Testis (tissue), 2 donors: ENCODE measurements around the gene MIA3.

Experiments used
- CTCF ChIP-seq, 3 experiments: fragments of 450-650 bp in 2 of 3; fragments of 200-600 bp in 1 of 3; sonication (generic) in 1 of 3; IDR thresholded peaks; one replicate each; pipeline ENCODE4 v1.5.1; 2016 to 2019; ENCODE audit warnings: antibody characterized with exemption in 3 of 3, mild to moderate bottlenecking in 2 of 3, moderate library complexity in 1 of 3
- POLR2A ChIP-seq: fragments of 450-650 bp; IDR thresholded peaks from one replicate; pipeline ENCODE4 v1.6.1; 2017; ENCODE audit warnings: antibody characterized with exemption, mild to moderate bottlenecking, moderate library complexity

DNA sequence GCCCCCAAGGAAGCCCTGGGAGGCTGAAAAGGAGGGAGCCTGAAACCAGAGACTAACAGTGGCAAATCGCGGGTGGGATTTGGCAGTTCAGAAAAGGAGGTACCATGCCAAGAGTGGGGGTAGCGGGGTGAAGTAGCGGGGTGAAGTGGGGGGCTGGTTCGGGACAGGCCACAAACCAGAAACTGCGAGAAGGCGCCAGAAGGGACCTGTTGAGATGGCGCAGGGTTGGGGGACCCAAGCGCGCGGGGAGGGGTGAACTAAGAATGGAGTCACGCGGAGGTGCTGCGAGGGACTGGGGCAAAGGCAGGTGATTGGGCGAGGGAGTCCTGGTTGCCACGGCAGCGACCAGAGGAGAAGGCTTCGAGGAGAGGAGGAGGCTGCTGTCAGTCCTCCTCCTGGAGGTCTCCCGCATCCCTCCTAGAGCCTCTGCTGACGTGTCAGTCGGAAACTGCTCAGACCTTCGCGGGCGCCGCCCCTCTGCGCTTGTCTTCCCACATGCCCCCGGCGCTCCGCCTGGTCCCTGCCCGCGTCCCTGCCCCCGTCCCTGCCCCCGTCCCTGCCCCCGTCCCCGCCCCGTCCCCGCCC lies 438 bp upstream of the MIA3 start:
- no peak for TF ChIP-seq POLR2A
- TF ChIP-seq CTCF (IDR thresholded peaks at IDR 0.05): no peak
